Measurements from ENCODE around the gene IL1R1.

IL1R1 gene

DNA sequence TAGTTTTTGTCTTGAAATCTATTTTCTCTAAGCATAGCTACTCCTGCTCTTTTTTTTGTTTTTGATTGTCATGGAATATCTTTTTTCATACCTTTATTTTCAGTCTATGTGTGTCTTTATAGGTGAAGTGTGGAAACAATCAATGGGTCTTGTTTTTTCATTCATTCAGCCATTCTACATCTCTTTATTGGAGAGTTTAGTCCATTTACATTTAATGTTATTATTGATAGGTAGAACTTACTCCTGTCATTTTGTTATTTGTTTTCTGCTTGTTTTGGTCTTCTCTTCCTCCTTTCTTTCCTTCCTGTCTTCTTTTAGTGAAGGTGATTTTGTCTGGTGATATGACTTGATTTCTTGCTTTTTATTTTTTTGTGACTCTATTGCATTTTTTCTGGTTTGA, 62.1 kb downstream of the IL1R1 start:
- DNase-seq (ENCODE audit: low read depth) = no peak

DNA sequence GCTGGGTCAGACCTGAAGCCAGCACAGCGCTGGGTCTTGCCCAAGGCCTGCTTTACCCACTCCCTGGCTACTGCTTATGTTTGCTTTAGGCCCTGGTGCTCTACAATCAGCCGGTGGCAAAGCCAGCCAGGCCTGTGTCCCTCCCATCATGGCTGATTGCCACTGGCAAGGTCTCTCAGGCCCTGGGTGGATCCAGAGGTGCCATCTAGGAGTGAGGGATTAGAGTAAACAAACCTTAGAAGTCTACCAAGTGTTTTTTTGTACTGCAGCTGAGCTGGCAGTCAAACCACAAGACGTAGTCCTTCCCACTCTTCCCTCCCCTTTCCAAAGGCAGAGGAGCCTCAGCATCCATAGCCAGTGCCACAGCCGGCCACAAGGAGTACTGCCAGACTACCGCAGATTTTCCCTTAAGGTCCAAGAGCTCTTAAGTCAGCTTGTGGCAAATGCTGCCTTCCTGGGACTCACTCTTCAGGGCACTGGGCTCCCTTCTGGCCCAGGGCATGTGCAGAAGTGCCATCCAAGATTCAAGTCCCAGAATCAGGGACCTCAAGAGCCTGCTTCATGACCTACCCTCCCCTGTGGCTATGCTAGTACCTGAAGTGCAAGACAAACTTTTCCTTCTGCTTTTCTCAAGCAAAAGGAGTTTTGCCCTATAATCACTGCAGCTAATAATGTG, 64.3 kb downstream of the IL1R1 start:
- DNase-seq (ENCODE audit: low read depth) = no peak

DNA sequence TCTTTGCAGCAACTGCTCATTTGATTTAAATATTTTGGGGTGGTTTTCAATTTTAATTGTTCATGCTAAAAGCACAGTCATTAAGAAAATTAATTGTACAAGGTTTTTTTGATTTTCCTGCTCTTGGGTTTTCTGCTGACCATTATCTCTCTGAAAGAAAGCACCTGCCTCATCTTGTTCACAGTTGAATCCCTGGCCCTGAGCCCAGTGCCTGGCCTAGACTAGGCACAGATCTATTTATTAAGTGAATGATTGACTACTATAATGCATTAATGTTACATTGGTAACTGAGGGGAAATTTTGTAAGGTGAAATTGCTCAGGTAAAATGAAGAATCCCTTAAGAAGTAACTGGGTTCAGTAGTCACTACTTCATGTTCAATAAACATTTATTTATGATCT, 66.2 kb downstream of the IL1R1 start:
- no peak for DNase-seq (ENCODE audit: low read depth)

DNA sequence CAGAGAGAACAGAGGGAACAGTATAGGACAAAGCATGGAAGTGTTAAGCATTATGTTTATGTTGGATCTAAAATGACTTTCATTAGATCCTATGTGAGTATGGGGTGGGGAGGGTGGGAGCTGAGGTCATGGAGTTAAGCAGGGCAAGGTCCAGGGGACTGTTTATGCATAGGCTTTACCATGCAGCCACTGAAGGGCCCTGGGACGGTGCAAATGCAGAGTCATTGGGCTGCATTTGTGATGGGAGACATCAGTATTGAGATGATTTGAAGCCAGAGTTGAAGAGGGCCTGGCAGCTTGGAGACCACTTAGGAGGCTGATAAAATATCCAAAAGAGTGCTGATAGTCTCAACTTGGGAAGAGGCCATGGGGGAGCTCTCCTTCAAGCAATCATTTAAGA, 66.9 kb downstream of the IL1R1 start:
- no peak for DNase-seq (ENCODE audit: low read depth)

DNA sequence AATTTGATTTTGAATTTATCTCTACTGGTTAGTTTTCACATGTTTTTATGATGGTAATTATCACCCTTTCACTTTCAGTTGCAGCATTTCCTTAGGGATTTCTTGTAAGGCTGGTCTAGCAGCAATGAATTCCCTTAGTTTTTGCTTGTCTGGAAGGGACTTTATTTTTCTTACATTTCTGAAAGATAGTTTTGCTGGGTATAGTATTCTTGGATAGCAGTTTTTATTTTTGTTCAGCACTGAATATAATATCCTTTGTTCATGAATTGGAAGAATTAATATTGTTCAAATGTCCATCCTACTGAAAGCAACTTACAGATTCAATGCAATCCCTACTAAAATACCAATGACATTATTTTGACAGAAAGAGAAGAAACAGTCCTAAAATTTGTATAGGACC, 74.5 kb downstream of the IL1R1 start:
- DNase-seq (ENCODE audit: low read depth) = no peak

DNA sequence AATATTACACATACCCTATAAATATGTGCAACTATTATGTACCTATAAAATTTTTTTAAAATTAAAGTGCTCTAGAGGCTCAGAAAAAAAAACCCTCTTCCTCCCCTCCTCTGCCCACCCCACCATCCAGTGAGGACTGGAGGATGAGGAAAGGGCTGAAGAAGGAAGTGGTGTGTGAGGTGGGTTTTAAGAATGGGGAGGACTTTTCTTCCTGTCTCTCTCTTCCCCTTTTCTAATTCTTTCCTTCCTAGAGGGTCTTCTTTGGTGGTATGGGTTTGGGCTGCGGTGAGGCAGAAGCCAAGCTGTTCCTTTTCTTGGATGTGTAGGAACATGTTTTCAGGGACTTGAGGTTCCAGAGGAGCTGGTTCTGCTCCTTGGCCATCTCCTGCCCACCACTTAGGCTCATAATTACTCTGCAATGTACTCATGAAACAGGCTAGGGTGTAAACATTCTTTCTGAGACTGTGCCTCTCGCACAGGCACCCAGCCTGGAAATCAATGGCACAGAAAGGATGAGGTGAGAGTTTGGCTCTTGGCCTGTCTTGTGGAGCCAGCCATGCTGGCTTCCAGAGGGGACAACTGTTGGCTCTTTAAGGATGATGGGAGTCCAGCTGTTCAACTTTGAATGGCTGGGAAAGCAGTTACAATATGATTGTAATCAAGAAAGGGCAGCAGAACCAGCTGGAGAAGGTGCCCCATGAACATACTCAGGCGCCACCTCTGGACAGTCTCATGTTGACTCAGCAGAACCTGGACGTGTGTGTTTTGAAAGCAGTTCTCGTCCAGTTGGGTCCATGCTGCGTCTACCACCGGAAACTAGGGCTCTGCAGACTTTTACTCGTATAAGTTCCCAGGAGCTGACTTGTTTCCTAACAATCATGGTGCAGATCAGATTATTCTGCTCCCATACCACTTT, 82.5 kb downstream of the IL1R1 start:
- no peak for DNase-seq (ENCODE audit: low read depth)

DNA sequence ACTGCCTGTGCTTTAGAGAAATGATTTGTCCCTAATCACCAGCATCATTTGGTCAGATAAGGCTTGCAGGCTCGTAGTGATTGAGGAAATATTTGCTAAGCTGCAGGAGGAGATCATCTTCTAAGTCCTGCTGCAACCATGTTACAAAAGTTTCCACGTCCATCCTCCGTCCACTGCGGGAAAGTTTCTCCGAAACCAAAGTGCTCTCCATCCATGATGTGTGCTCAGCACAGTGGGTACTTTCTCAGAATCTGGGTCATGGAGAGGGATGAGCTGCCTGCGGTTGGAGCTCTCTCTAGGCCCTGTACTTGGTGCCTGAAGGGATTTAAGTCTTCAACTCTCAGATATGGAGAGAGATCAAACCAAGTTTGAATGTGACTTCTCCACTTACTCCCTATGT, 83.6 kb downstream of the IL1R1 start:
- no peak for DNase-seq (ENCODE audit: low read depth)

DNA sequence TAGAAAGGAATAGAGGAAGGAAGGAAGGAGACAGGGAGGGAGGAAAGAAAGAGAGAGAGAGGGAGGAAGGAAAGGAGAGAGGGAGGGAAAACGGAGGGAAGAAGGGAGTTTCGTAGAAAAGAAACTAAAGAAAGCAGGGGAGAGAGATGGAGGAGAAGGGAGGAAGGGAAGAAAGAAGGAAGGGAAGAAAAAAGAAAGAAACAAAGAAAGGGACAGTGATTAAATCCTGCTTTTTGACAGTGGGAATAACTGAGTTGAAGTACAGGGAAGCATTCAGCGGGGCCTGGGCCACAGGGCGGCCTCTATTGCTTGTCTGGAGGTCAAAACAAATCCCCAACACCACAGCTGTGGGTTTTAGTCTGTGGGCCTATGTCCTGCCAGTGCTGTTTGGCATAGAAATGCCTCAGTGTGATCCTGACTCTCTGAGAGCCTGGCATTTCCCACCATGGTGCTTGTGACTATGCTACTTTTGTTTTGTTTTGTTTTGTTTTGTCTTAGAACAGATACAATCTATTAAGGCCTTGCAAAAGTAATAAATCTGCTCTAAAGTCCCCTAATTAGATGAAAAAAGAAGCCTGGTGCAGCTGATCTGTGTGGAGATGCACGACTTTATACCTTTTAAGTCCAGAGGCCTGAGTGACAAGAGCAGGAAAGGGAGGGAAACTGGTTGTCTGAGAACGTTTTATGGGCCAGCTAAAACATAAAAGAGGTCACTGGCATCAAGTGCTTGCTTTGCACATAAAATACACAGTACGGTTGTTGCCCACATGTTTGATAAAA, 84.3 kb downstream of the IL1R1 start:
- no peak for DNase-seq (ENCODE audit: low read depth)

DNA sequence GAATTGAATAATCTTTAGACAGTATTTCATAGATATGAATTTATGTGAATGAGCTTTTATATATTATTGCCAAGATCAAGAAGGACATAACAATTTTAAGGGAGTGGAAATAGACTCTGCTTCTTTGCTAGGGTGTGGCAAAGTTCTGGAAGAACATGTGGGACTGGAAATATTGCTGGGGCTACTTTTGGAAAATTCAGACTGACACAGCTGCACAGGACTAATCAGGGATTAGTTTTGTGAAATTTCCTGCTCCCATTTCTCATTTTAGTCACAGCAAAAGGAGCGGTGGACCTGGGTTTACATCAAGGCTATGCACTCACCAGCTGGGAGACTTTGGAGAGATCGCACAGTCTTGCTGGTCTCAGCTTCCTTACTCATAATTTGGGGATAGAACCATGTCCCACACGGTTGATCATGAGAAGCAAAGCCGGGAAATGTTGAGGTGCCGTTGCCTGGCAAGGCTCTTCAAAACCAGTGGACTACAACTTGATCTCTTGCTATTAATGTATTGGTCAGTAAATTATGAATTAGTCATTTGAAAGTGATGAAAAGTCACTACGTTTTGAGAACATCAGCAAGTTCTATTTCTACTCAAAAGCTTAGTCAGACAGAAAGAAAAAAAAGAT, 86.7 kb downstream of the IL1R1 start:
- no peak for DNase-seq (ENCODE audit: low read depth)

All from fibroblast of the conjunctiva (primary cell).